ENCODE results near the gene THEMIS2. TPM values are rescaled to one million over a fixed set of nuclear protein-coding genes. Genes with fewer than 3 reads are reported as not detected.

The THEMIS2 gene
- total and polyA plus RNA-seq, 2 of the 13 experiments (the other 11 are each of a cell fraction or from before 2014, with no cell fraction given), result 0.38 to 1.5 TPM

GRCh38 chr1:27830621-27831440, 41.5 kb upstream of the THEMIS2 start, which contains the start of gene PPP1R8 (continued):
- peak; percentile 93 for TF ChIP-seq ZNF687 (CRISPR knock-in tag; IDR thresholded peaks at IDR 0.05)
- no peak for TF ChIP-seq SOX6 (IDR thresholded peaks at IDR 0.05)
- TF ChIP-seq SOX6 (CRISPR knock-in tag; IDR thresholded peaks at IDR 0.05), result peak; percentile 51; the same call in 1 of the 2 replicates
- peak; percentile 71; the same call in 1 of the 2 replicates for TF ChIP-seq SP4 (CRISPR knock-in tag; IDR thresholded peaks at IDR 0.05)
- TF ChIP-seq CREB3 (CRISPR knock-in tag; IDR thresholded peaks at IDR 0.05), result no peak
- no peak for TF ChIP-seq ZIK1 (CRISPR knock-in tag; IDR thresholded peaks at IDR 0.05; ENCODE audit: borderline replicate concordance, low read depth)
- peak; percentile 94 for TF ChIP-seq KMT2A (CRISPR knock-in tag; IDR thresholded peaks at IDR 0.05)
- TF ChIP-seq ZNF547 (CRISPR knock-in tag; IDR thresholded peaks at IDR 0.05), result peak; percentile 44; the same call in 1 of the 2 replicates
- peak; percentile 35; the same call in 1 of the 2 replicates for TF ChIP-seq ZHX1 (CRISPR knock-in tag; IDR thresholded peaks at IDR 0.05; ENCODE audit: low read depth)
- peak; percentile 59 for TF ChIP-seq ELF1 (CRISPR knock-in tag; IDR thresholded peaks at IDR 0.05)
- TF ChIP-seq MAF1 (CRISPR knock-in tag; IDR thresholded peaks at IDR 0.05; ENCODE audit: borderline replicate concordance), result 0 out of 2 replicates have a peak, but pooled peaks have one; percentile 51
- peak; percentile 40; the same call in 1 of the 2 replicates for TF ChIP-seq E2F1 (CRISPR knock-in tag; IDR thresholded peaks at IDR 0.05)
- TF ChIP-seq ZFP1 (CRISPR knock-in tag; IDR thresholded peaks at IDR 0.05), result peak; percentile 43; the same call in 1 of the 2 replicates
- TF ChIP-seq CTCF (CRISPR knock-in tag; IDR thresholded peaks at IDR 0.05), result 0 out of 2 replicates have a peak, but pooled peaks have one; percentile 1
- TF ChIP-seq ZNF326 (CRISPR knock-in tag; IDR thresholded peaks at IDR 0.05; ENCODE audit: borderline replicate concordance), result no peak
- peak; percentile 85 for TF ChIP-seq ZNF605 (CRISPR knock-in tag; IDR thresholded peaks at IDR 0.05)
- peak; percentile 28; the same call in 1 of the 2 replicates for TF ChIP-seq ZFP41 (CRISPR knock-in tag; IDR thresholded peaks at IDR 0.05; ENCODE audit: borderline replicate concordance)

Data from HepG2 (cell line).